KOPT-K1 (cell line): ENCODE results near the gene ASIC5.

Source experiments
- H3K27ac ChIP-seq: fragments of 200-600 bp; sonication (generic); 2 replicates; pipeline ENCODE4 v1.5.1; 2016; ENCODE audit warnings: antibody characterized with exemption, mild to moderate bottlenecking, low read depth, low read length; ENCODE audit not compliant: poor library complexity, severe bottlenecking
- H3K36me3 ChIP-seq: fragments of 200-600 bp; sonication (generic); 2 replicates; pipeline ENCODE4 v1.5.1; 2017; ENCODE audit warnings: antibody characterized with exemption, mild to moderate bottlenecking, low read length, moderate library complexity; ENCODE audit not compliant: insufficient read depth
- H3K9me3 ChIP-seq: fragments of 200-600 bp; sonication (generic); 2 replicates; pipeline ENCODE4 v1.5.1; 2017; ENCODE audit warnings: antibody characterized with exemption, low read length, mild to moderate bottlenecking; ENCODE audit not compliant: insufficient read depth, poor library complexity, severe bottlenecking

Gene ASIC5

DNA sequence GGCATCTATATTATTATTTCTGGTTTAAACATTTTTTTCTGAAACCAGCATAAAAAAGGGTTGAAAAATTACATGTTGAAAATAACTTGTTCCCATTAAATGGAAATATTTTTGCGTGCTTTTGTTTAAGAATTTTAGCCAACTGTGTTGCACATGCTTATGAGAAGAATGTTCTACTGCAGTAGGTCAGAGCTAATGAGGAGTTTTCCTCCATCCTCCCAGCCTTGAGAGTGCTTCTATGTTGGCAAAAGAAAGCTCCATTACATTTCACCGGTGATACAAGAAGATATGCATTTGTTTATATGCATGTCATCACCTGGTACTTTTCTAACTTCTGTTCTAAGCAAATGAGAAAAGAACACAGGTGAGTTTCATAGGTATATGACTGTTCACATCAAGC is 23.9 kb upstream of the ASIC5 start:
- H3K27ac ChIP-seq = no peak overlapping the region
- H3K36me3 ChIP-seq = no peaks in the 10 kb centered on the region
- H3K9me3 ChIP-seq = no peaks in the 10 kb centered on the region

DNA sequence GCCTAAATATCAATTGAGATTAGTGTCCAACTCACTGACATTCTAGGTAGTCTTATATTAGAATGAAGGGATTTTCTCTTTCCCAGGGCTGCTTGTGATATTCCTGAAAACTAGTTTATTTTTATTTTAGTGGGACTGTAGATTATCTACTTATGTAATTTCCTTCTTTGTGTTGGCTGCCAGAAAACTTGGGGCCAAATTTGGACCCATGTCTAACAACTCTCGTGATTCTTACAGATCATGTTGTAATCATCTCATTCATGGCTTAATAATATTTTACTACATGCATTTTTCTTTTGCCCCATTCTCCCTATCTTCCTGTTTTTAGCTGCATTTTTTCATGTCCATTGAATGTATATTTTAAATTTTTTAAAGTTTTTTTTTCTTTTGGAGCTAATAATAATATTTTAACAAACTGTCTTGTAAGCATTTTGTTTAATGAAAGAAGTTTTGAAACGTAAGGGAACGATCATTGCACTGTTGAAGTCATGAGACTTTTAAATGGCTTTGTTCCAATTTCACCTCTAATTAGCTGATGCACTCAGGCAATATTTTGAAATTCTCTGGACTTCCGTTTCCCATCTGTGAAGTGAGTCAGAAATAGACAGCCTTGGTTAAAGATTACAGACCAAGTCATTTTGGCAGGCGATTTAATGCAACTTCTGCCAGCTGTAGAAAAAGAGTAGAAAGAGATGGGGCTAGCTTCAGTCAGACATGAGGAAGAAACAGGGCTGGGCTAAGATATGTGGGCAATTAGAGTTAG is 23.1 kb upstream of the ASIC5 start:
- Histone ChIP-seq H3K27ac (no peak overlapping the region), H3K9me3 (no peaks in the 10 kb centered on the region), H3K36me3 (no peaks in the 10 kb centered on the region)

DNA sequence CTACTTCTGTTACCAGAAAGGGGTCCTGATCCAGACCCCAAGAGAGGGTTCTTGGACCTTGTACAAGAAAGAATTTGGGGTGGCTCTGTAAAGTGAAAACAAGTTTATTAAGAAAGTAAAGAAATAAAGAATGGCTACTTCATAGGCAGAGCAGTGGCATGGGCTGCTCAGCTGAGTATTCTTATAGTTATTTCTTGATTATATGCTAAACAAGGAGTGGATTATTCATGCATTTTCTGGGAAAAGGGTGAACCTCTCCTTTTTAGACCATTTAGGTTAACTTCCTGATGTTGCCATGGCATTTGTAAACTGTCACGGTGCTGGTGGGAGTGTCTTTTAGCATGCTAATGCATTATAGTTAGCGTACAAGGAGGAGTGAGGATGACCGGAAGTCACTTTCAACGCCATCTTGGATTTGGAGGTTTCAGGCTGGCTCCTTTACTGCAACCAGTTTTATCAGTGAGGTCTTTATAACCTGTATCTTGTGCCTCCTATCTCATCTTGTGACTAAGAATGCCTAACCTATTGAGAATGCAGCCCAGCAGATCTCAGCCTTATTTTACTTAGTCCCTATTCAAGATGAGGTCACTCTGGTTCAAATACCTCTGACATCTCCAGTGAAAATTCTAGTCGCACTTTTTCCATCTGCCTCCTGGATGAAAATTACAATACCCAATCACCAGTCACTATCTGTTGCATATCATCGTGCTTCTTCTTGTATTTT is 21.9 kb upstream of the ASIC5 start:
- H3K9me3 ChIP-seq = no peaks in the 10 kb centered on the region
- H3K27ac ChIP-seq = no peak overlapping the region
- no peaks in the 10 kb centered on the region for H3K36me3 ChIP-seq

- Histone ChIP-seq H3K36me3 (no peaks in the 10 kb centered on the region), H3K9me3 (no peaks in the 10 kb centered on the region), H3K27ac (no peak overlapping the region)
Measured at GRCh38 chr4:155887045-155887444, 21.0 kb upstream of the ASIC5 start.

DNA sequence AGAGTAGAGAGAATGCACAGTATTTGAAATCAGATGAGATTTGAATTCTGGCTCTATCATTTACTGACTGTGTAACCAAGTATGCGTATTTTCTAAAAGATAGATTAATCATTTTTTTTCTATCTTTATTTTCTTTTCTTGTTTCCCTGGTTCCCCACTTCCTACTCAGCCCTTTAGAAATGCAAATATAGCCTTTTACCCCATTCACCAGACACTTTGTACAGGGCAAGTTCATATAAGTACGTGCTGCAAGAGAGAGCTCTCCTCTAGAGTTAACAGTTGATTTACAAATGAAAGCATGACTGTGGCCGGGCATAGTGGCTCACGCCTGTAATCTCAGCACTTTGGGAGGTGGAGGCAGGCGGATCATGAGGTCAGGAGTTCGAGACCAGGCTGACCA is 19.6 kb upstream of the ASIC5 start:
- no peaks in the 10 kb centered on the region for H3K36me3 ChIP-seq
- H3K9me3 ChIP-seq = no peaks in the 10 kb centered on the region
- no peak overlapping the region for H3K27ac ChIP-seq

GRCh38 chr4:155883895-155884294 is 17.8 kb upstream of the ASIC5 start:
- no peaks in the 10 kb centered on the region for H3K9me3 ChIP-seq
- no peak overlapping the region for H3K27ac ChIP-seq
- H3K36me3 ChIP-seq = no peaks in the 10 kb centered on the region

DNA sequence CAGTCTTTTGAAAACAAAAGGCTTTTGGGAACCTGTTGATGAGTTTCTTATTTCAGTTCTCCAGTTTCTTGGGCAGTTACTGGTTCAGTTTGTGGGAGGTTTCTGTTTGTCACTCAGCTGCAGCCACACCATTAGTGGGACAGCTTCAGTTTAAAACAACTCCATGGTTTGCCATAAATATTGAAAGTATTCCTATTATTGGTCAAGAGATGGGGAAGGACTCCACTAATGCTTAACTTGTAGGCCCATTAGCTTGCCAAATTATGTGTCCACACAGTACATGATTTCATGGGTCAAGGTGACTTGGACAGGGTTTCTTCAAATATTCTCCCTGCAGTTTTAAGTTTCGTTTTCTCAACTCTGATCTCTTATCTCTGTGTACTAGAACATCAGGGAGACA is 15.5 kb upstream of the ASIC5 start:
- H3K27ac ChIP-seq = no peak overlapping the region
- H3K36me3 ChIP-seq = no peaks in the 10 kb centered on the region
- H3K9me3 ChIP-seq = no peaks in the 10 kb centered on the region

DNA sequence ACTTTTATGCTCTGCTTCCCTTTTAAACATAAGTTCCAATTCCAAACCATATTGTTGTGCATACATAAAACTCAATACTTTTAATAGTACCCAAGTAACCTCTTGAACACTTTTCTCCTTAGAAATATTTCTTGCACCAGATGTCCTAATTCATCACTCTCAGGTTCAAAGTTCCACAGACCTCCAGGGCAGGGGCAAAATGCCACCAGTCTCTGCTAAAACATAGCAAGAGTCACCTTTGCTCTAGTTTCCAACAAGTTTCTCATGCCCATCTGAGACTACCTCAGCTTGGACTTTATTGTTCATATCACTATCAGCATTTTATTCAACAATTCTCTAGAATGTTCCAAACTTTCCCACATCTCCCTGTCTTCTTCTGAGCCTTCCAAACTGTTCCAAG is 13.7 kb upstream of the ASIC5 start:
- Histone ChIP-seq H3K27ac (no peak overlapping the region), H3K9me3 (peaks cover 7% of the 10 kb centered on the region), H3K36me3 (no peaks in the 10 kb centered on the region)

- Histone ChIP-seq H3K27ac (no peak overlapping the region), H3K36me3 (no peaks in the 10 kb centered on the region), H3K9me3 (peaks cover 7% of the 10 kb centered on the region)
Measured at GRCh38 chr4:155878611-155879010, 12.5 kb upstream of the ASIC5 start.

GRCh38 chr4:155877971-155878370 is 11.9 kb upstream of the ASIC5 start:
- peaks cover 7% of the 10 kb centered on the region for H3K9me3 ChIP-seq
- no peaks in the 10 kb centered on the region for H3K36me3 ChIP-seq
- no peak overlapping the region for H3K27ac ChIP-seq

- no peaks in the 10 kb centered on the region for H3K36me3 ChIP-seq
- no peak overlapping the region for H3K27ac ChIP-seq
- H3K9me3 ChIP-seq = peaks cover 7% of the 10 kb centered on the region
Measured at GRCh38 chr4:155875878-155876277, 9.8 kb upstream of the ASIC5 start.

- no peaks in the 10 kb centered on the region for H3K36me3 ChIP-seq
Measured at GRCh38 chr4:155855897-155856296, 10.2 kb downstream of the ASIC5 start.

GRCh38 chr4:155854582-155855226 is 11.4 kb downstream of the ASIC5 start:
- no peak overlapping the region for H3K27ac ChIP-seq
- H3K36me3 ChIP-seq = no peaks in the 10 kb centered on the region
- no peaks in the 10 kb centered on the region for H3K9me3 ChIP-seq

More at GRCh38 chr4:155855897-155856296, 10.2 kb downstream of the ASIC5 start:
- Histone ChIP-seq H3K9me3 (no peaks in the 10 kb centered on the region), H3K27ac (no peak overlapping the region)

GRCh38 chr4:155853189-155853588 is 12.9 kb downstream of the ASIC5 start:
- Histone ChIP-seq H3K27ac (no peak overlapping the region), H3K9me3 (peaks cover 9% of the 10 kb centered on the region), H3K36me3 (no peaks in the 10 kb centered on the region)

GRCh38 chr4:155849042-155849441 is 17.0 kb downstream of the ASIC5 start:
- H3K9me3 ChIP-seq = peaks cover 9% of the 10 kb centered on the region
- no peaks in the 10 kb centered on the region for H3K36me3 ChIP-seq
- H3K27ac ChIP-seq = no peak overlapping the region
